HG02588 (cell line): ENCODE measurements around the gene ADD3.

Experiments used
- ATAC-seq: cut with Tn5 transposase; IDR thresholded peaks from one replicate; pipeline ENCODE4 v1.9.1; 2021; ENCODE audit warnings: mild to moderate bottlenecking, moderate library complexity; ENCODE audit not compliant: unreplicated experiment

ADD3 gene

GRCh38 chr10:110002801-110003523, 4.8 kb upstream of the ADD3 start:
- ATAC-seq: no peak

GRCh38 chr10:110003524-110003885, 4.3 kb upstream of the ADD3 start:
- ATAC-seq: no peak

GRCh38 chr10:110005719-110006118, 2.1 kb upstream of the ADD3 start:
- no peak for ATAC-seq

GRCh38 chr10:110006358-110007160, 1.2 kb upstream of the ADD3 start:
- ATAC-seq: no peak

- ATAC-seq: peak; percentile 36
These were observed 553 bp upstream of the ADD3 start for GRCh38 chr10:110007161-110007700.

- ATAC-seq: no peak
These were observed 945 bp downstream of the ADD3 start for GRCh38 chr10:110008518-110009339.

- no peak for ATAC-seq
These were observed 2.1 kb downstream of the ADD3 start for GRCh38 chr10:110009736-110010475.

- ATAC-seq: no peak
These were observed 2.9 kb downstream of the ADD3 start for GRCh38 chr10:110010486-110011378.

- ATAC-seq: no peak
These were observed 3.9 kb downstream of the ADD3 start for GRCh38 chr10:110011681-110012080.

GRCh38 chr10:110013630-110014293, 6.0 kb downstream of the ADD3 start:
- no peak for ATAC-seq

- ATAC-seq: no peak
These were observed 8.3 kb downstream of the ADD3 start for GRCh38 chr10:110016039-110016438.

- ATAC-seq: no peak
These were observed 9.3 kb downstream of the ADD3 start for GRCh38 chr10:110017052-110017451.

GRCh38 chr10:110017907-110018306, 10.1 kb downstream of the ADD3 start:
- ATAC-seq: no peak

GRCh38 chr10:110020265-110020664, 12.5 kb downstream of the ADD3 start:
- no peak for ATAC-seq

GRCh38 chr10:110022716-110023504, 15.1 kb downstream of the ADD3 start:
- no peak for ATAC-seq

- no peak for ATAC-seq
These were observed 16.1 kb downstream of the ADD3 start for GRCh38 chr10:110023785-110024465.

GRCh38 chr10:110029450-110029849, 21.7 kb downstream of the ADD3 start:
- no peak for ATAC-seq
